ENCODE results near the gene PAQR5.

DNA sequence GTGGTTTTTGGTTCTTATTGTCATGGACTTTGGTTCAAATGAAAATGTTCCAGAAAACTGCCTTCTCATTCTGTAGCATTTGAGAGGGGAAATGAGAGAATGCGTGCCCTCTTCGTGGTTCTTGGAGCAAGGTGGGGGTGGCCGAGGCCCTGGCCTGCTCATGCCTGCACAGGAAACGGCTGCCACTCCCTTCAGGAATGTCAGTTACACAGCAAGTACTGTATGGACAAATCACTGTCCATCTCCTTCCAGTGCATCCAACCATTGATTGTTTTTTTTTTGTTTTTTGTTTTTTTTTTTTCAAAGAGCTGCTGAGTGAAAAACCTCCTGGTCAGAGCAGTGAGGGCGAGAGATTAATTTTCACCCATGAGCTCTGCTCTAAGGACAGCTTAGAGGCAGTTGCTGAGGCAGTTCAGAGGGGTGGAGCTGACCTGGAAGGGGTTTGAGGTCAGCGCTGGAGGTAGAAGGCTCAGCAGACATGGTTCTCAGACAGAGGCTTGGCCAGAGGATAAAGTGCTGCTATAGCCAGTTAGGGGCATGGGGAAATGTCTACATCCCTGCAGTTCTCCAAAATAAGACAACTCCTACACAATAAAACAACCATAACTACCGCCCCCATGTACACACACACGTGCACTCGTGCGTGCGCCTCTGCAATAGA, 95.2 kb downstream of the PAQR5 start:
- TF ChIP-seq CTCF (IDR thresholded peaks at IDR 0.05): no peak
- no peak for TF ChIP-seq POLR2A (IDR thresholded peaks at IDR 0.05)

Measured in body of pancreas (tissue), 4 donors.